Chondrocyte (in vitro differentiated cells): ENCODE measurements around the gene OR51M1. TPM values are rescaled to one million over a fixed set of nuclear protein-coding genes. Genes with fewer than 3 reads are reported as not detected.
"Not testable (repeated sequence)": the region's sequence is repeated elsewhere in the genome, so short reads cannot be mapped to it uniquely, and the experiment has no call there.

ENCODE experiments used
- DNase-seq: peaks from one replicate; pipeline ENCODE4 v3.0.0; 2021; ENCODE audit warnings: mixed read lengths, low spot score
- H3K27ac Mint-ChIP-seq: one replicate; pipeline ENCODE4 v1.8.0; 2021; ENCODE audit warnings: mild to moderate bottlenecking, moderate library complexity, mixed read lengths; ENCODE audit not compliant: unreplicated experiment
- H3K27me3 Mint-ChIP-seq: 2 replicates; pipeline ENCODE4 v1.8.0; 2021; ENCODE audit warnings: low read depth, mixed read lengths
- H3K36me3 Mint-ChIP-seq: 2 replicates; pipeline ENCODE4 v1.8.0; 2021; ENCODE audit warnings: low read depth, mixed read lengths
- H3K4me1 Mint-ChIP-seq: 2 replicates; pipeline ENCODE4 v1.8.0; 2021; ENCODE audit warnings: low read depth, mild to moderate bottlenecking, mixed read lengths
- H3K4me3 Mint-ChIP-seq: one replicate; pipeline ENCODE4 v1.8.0; 2021; ENCODE audit warnings: mild to moderate bottlenecking, moderate library complexity, mixed read lengths; ENCODE audit not compliant: unreplicated experiment
- H3K9me3 Mint-ChIP-seq: 2 replicates; pipeline ENCODE4 v1.8.0; 2021; ENCODE audit warnings: low read depth, mixed read lengths
- total RNA-seq: library from RNA; stranded (reverse); gene quantifications from 3 replicates; pipeline ENCODE4 v1.2.1, GENCODE V29; 2021
- TF ChIP-seq, protein P1 (sequence below): fragments of 200-600 bp; sonication (generic); IDR thresholded peaks from 2 replicates; pipeline ENCODE4 v1.5.0; 2021; ENCODE audit warnings: antibody characterized with exemption, mild to moderate bottlenecking, moderate library complexity

OR51M1 gene
- total RNA-seq, 1 donor from 2014 or later = not detected

DNA sequence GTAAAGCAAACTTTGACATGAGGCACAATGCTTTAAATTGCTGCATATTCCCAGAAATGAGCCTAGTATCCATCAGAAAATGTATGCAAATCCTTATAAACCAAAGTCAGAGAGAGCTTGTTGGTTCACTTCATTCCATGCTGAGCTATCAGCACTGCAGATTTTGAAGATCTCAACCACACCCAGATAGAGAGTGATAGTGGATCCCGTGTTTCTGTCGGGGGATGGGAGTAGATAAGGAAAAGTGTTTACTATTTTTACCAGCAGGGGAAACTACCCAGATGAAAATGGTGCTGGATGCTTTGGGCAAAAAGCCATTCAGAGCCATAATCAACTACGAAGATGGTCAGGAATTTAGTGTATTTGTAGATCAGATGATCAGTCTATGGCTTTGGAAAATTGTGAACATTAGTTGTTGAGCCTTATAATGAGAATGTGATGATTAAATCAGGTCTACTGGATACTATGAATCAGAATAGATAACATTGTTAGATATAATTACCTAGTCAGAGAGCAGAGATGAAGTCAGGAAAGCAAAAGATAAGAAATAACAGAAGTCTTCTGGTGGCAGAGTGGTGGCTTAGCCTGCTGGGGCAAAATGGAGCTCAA lies 21.5 kb upstream of the OR51M1 start:
- Mint-ChIP-seq H3K4me1 (peaks cover 15% of the 10 kb centered on the region), H3K4me3 (no peak overlapping the region), H3K36me3 (no peaks in the 10 kb centered on the region), H3K9me3 (no peaks in the 10 kb centered on the region), H3K27ac (no peak overlapping the region), H3K27me3 (no peaks in the 10 kb centered on the region)
- TF ChIP-seq, protein P1, sequence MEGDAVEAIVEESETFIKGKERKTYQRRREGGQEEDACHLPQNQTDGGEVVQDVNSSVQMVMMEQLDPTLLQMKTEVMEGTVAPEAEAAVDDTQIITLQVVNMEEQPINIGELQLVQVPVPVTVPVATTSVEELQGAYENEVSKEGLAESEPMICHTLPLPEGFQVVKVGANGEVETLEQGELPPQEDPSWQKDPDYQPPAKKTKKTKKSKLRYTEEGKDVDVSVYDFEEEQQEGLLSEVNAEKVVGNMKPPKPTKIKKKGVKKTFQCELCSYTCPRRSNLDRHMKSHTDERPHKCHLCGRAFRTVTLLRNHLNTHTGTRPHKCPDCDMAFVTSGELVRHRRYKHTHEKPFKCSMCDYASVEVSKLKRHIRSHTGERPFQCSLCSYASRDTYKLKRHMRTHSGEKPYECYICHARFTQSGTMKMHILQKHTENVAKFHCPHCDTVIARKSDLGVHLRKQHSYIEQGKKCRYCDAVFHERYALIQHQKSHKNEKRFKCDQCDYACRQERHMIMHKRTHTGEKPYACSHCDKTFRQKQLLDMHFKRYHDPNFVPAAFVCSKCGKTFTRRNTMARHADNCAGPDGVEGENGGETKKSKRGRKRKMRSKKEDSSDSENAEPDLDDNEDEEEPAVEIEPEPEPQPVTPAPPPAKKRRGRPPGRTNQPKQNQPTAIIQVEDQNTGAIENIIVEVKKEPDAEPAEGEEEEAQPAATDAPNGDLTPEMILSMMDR = no peak
- DNase-seq = no peak

DNA sequence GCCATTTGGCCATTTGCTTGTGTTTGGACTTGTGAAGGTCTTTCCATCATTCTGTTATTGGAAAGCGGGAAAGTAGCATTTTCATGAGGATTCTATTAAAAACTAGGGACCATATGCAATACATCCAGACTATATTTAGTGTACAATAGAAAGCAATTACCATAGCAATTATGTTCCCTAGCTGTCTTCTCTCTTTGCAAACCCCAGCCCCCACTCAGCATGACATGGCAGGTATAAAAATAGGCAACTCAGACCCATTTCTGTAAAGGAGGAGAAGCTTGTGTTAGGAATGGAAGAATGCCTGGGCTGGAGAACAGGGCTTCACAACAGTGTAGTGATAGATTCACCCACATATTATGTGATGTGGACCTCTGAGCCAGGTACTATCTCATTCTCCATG lies 19.9 kb upstream of the OR51M1 start:
- H3K27ac Mint-ChIP-seq = no peak overlapping the region
- peaks cover 31% of the 10 kb centered on the region for H3K4me1 Mint-ChIP-seq
- no peak overlapping the region for H3K4me3 Mint-ChIP-seq

DNA sequence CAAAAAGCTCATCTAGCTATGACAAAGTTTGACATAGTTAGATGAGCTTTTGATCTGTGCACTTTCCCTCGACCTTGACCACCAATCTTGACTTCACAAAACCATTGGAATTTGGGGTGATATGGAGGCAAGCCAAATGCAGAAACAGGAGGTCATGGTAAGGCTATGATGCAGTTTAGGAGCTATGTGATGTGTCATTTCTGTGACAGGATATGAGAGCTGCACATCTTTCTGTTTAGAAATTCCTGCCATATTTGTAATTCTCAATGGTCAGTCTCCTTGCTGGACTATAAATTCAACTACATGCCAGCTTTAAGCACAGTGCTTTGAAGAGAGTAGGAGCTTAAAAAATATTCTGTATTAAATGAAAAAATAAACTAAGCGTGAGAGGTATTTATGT lies 19.4 kb upstream of the OR51M1 start:
- DNase-seq = no peak
- no peak overlapping the region for H3K27ac Mint-ChIP-seq
- H3K4me3 Mint-ChIP-seq = no peak overlapping the region
- H3K27me3 Mint-ChIP-seq = no peaks in the 10 kb centered on the region
- H3K36me3 Mint-ChIP-seq = no peaks in the 10 kb centered on the region
- no peaks in the 10 kb centered on the region for H3K9me3 Mint-ChIP-seq
- H3K4me1 Mint-ChIP-seq = peaks cover 33% of the 10 kb centered on the region
- TF ChIP-seq, protein P1 = no peak

More for the DNA sequence above, 19.9 kb upstream of the OR51M1 start:
- H3K27me3 Mint-ChIP-seq = no peaks in the 10 kb centered on the region
- no peak for DNase-seq
- TF ChIP-seq, protein P1 = no peak
- H3K9me3 Mint-ChIP-seq = no peaks in the 10 kb centered on the region
- no peaks in the 10 kb centered on the region for H3K36me3 Mint-ChIP-seq

DNA sequence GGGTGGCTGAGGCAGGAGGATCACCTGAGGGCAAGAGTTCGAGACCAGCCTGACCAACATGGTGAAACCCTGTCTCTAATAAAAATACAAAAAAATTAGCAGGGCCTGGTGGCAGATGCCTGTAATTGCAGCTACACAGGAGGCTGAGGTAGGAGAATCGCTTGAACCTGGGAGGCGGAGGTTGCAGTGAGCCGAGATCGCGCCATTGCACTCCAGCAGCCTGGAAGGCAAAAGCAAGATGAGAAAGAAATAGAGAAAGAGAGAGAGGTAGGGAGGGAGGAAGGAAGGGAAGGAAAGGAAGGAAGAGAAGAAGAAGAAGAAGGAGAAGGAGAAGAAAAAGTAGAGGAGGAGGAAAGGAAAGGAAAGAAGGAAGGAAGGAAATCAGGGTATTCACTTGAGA lies 17.2 kb upstream of the OR51M1 start:
- H3K27me3 Mint-ChIP-seq, H3K36me3 Mint-ChIP-seq, H3K4me3 Mint-ChIP-seq, H3K9me3 Mint-ChIP-seq, DNase-seq: not testable (repeated sequence)
- Mint-ChIP-seq H3K27ac (peak overlapping the region; percentile 38), H3K4me1 (peaks cover 33% of the 10 kb centered on the region)
- TF ChIP-seq, protein P1 = peak; percentile 14

DNA sequence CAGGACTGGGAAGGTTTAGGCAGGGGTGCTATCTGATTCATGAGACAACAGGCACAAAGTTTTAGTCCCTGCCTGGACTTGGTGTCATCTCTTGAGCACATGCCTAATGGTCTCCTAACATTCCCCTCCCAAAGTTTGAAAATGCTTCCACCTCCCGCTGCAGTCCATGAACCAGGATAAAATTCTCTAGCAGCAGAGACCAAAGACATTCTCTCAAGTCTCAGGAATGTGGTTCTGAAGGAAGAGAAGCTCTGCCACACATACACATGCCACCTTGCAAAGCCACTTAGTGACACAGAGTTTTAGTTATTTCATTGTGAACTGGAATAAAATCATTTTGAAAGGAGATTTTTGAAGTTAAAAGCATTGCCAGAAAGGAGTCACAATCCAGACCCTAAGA lies 16.8 kb upstream of the OR51M1 start:
- DNase-seq = no peak
- H3K36me3 Mint-ChIP-seq = no peaks in the 10 kb centered on the region
- no peaks in the 10 kb centered on the region for H3K9me3 Mint-ChIP-seq
- H3K4me1 Mint-ChIP-seq = peaks cover 33% of the 10 kb centered on the region
- peaks cover 2% of the 10 kb centered on the region for H3K27me3 Mint-ChIP-seq
- TF ChIP-seq, protein P1 = no peak
- no peak overlapping the region for H3K4me3 Mint-ChIP-seq
- peak overlapping the region; percentile 39 for H3K27ac Mint-ChIP-seq
